OCI-LY1 (cell line): Measurements from ENCODE around the gene NTPCR.

Experiments used
- H2AFZ ChIP-seq: fragments of 200-600 bp; sonication (generic), shearing (Covaris generic); 2 replicates; pipeline ENCODE4 v1.6.0; 2014; ENCODE audit warnings: antibody characterized with exemption, mild to moderate bottlenecking, low read length
- H3F3A ChIP-seq: fragments of 200-600 bp; sonication (generic), shearing (Covaris generic); 2 replicates; pipeline ENCODE4 v1.6.0; 2014; ENCODE audit warnings: mild to moderate bottlenecking, antibody characterized with exemption, low read length, moderate library complexity; ENCODE audit not compliant: insufficient read depth
- H3K27ac ChIP-seq: fragments of 200-600 bp; sonication (generic); 2 replicates; pipeline ENCODE4 v1.5.1; 2014; ENCODE audit warnings: low read length, mixed run types, mild to moderate bottlenecking, low read depth; ENCODE audit not compliant: poor library complexity, severe bottlenecking
- H3K27me3 ChIP-seq: fragments of 200-600 bp; sonication (generic); 2 replicates; pipeline ENCODE4 v1.6.0; 2014; ENCODE audit warnings: antibody characterized with exemption, mild to moderate bottlenecking, low read length, moderate library complexity; ENCODE audit not compliant: insufficient read depth
- H3K36me3 ChIP-seq: fragments of 200-600 bp; sonication (generic); 2 replicates; pipeline ENCODE4 v1.6.1; 2014; ENCODE audit warnings: mild to moderate bottlenecking, antibody characterized with exemption, low read length, moderate library complexity, mixed read lengths; ENCODE audit not compliant: insufficient read depth
- H3K4me1 ChIP-seq: fragments of 200-600 bp; sonication (generic); 2 replicates; pipeline ENCODE4 v1.5.1; 2014; ENCODE audit warnings: mild to moderate bottlenecking, low read length, moderate library complexity; ENCODE audit not compliant: insufficient read depth, severe bottlenecking
- H3K4me2 ChIP-seq: fragments of 200-600 bp; sonication (generic), shearing (Covaris generic); 2 replicates; pipeline ENCODE4 v1.6.1; 2014; ENCODE audit warnings: low read length
- H3K4me3 ChIP-seq: fragments of 200-600 bp; sonication (generic); 2 replicates; pipeline ENCODE4 v1.5.1; 2014; ENCODE audit warnings: low read length, low read depth, mild to moderate bottlenecking, mixed read lengths; ENCODE audit not compliant: poor library complexity, severe bottlenecking
- H3K79me2 ChIP-seq: fragments of 200-600 bp; shearing (Covaris generic); 2 replicates; pipeline ENCODE4 v1.6.1; 2016; ENCODE audit warnings: mixed run types, low read length, mixed read lengths; ENCODE audit not compliant: insufficient read depth
- H3K9ac ChIP-seq: fragments of 200-600 bp; sonication (generic), shearing (Covaris generic); 2 replicates; pipeline ENCODE4 v1.6.1; 2014; ENCODE audit warnings: mild to moderate bottlenecking, low read length, mixed read lengths
- H3K9me2 ChIP-seq: fragments of 200-600 bp; sonication (generic), shearing (Covaris generic); 2 replicates; pipeline ENCODE4 v1.6.1; 2014; ENCODE audit warnings: low read depth, mild to moderate bottlenecking, low read length, mixed read lengths
- H3K9me3 ChIP-seq: fragments of 200-600 bp; shearing (Covaris generic); 2 replicates; pipeline ENCODE4 v1.6.1; 2014; ENCODE audit warnings: low read length, mixed read lengths
- H4K20me1 ChIP-seq: fragments of 200-600 bp; sonication (generic), shearing (Covaris generic); 2 replicates; pipeline ENCODE4 v1.6.0; 2016; ENCODE audit warnings: mild to moderate bottlenecking, low read length; ENCODE audit not compliant: insufficient read depth
- EZH2 ChIP-seq: fragments of 200-600 bp; sonication (generic), shearing (Covaris generic); IDR thresholded peaks from 2 replicates; pipeline ENCODE4 v1.8.0; 2017; ENCODE audit warnings: borderline replicate concordance, mixed run types, mild to moderate bottlenecking, antibody characterized with exemption, low read length, moderate library complexity, mixed read lengths
- TF ChIP-seq, protein P1 (sequence below): fragments of 200-600 bp; sonication (generic), shearing (Covaris generic); IDR thresholded peaks from 2 replicates; pipeline ENCODE4 v1.5.1; 2017; ENCODE audit warnings: mild to moderate bottlenecking, antibody characterized with exemption, low read length, moderate library complexity, mixed read lengths

Gene NTPCR

DNA sequence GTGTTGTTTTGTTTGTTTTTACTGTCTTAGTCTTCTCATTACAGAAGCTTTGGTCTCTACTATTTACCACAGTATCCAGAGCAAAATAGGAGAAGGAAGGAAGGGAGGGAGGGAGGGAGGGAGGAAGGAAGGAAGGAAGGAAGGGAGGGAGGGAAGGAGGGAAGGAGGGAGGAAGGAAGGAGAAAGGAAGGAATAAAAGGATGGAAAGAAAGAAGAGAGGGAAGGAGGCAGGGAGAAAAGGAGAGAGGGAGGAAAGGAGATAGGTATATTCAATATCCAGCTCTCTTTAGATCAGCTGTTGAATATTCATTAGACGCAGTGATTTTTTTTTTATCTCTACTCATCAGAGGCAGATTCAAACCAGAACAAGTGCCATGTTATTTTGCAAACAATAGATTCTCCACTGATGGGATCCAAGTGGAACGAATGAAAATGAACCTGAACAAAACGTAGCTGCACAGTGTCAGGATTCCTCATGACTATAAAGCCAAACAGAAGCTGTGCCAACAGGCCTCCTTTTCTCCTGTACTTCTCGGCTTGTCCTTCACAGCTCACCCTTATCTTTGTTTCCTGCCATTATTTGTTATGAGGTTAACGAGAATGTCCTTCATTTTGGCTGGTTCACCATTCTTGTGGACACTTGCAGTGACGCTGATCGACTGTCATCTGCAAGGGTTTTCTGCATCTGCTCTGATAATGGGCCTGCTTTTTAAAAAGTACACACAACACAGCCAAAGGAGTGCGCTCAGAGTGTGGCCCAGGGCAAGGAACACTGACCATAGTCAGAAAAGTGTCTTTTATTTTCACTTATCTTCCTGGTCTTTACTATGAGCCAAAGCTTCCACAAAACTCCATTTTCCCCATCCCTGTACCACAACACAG lies 7.8 kb upstream of the NTPCR start:
- no peaks in the 10 kb centered on the region for H3K79me2 ChIP-seq
- no peaks in the 10 kb centered on the region for H3K9me3 ChIP-seq
- H3K4me1 ChIP-seq = peaks cover 12% of the 10 kb centered on the region
- H3K36me3 ChIP-seq = no peaks in the 10 kb centered on the region; the same call in 1 of the 2 replicates
- H3K9me2 ChIP-seq = no peaks in the 10 kb centered on the region
- TF ChIP-seq, protein P1, sequence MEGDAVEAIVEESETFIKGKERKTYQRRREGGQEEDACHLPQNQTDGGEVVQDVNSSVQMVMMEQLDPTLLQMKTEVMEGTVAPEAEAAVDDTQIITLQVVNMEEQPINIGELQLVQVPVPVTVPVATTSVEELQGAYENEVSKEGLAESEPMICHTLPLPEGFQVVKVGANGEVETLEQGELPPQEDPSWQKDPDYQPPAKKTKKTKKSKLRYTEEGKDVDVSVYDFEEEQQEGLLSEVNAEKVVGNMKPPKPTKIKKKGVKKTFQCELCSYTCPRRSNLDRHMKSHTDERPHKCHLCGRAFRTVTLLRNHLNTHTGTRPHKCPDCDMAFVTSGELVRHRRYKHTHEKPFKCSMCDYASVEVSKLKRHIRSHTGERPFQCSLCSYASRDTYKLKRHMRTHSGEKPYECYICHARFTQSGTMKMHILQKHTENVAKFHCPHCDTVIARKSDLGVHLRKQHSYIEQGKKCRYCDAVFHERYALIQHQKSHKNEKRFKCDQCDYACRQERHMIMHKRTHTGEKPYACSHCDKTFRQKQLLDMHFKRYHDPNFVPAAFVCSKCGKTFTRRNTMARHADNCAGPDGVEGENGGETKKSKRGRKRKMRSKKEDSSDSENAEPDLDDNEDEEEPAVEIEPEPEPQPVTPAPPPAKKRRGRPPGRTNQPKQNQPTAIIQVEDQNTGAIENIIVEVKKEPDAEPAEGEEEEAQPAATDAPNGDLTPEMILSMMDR = no peak
- no peak for TF ChIP-seq EZH2
- no peak overlapping the region for H3K4me3 ChIP-seq
- H3K9ac ChIP-seq = no peak overlapping the region
- H3K4me2 ChIP-seq = no peak overlapping the region
- H3F3A ChIP-seq = no peaks in the 10 kb centered on the region
- no peaks in the 10 kb centered on the region for H4K20me1 ChIP-seq
- H3K27me3 ChIP-seq = no peaks in the 10 kb centered on the region; the same call in 1 of the 2 replicates
- no peak overlapping the region for H2AFZ ChIP-seq
- no peak overlapping the region for H3K27ac ChIP-seq

DNA sequence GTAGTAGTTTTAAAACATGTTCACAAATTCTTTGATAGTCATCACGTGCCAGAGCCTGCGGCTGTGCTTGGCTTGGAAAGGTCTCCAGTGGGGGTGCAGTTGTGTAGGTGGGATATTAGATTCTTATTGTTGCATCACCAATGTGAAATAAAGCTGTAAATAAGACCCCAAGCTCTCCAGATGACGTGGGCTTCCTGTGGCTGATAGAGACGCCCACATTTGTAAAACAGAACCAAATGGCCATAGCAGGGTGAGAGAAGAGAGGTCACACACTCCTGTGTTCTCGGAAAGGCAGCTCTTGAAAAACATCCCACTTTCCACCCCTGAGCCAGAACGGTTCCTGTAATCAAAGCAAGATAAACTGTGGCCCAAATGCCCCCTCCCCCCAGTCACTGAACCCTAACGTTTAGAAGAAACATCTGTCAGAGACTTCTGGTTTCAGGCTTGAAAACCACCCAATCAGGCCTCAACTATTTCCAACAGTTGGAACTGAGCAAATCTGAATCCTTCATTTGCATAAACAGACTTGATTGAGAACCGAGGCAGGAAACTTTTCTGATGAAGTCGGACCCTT lies 6.6 kb upstream of the NTPCR start:
- Histone ChIP-seq H3K9me2 (no peaks in the 10 kb centered on the region), H3K4me3 (no peak overlapping the region), H3K79me2 (no peaks in the 10 kb centered on the region), H3K4me1 (peaks cover 12% of the 10 kb centered on the region), H3K4me2 (0 out of 2 replicates have a peak overlapping the region, but pooled peaks have one; percentile 3), H3K9ac (no peak overlapping the region), H3K27me3 (no peaks in the 10 kb centered on the region), H3F3A (no peaks in the 10 kb centered on the region), H3K36me3 (no peaks in the 10 kb centered on the region; the same call in 1 of the 2 replicates), H3K9me3 (no peaks in the 10 kb centered on the region), H4K20me1 (no peaks in the 10 kb centered on the region), H3K27ac (peak overlapping the region; percentile 58), H2AFZ (peak overlapping the region; percentile 32; the same call in 1 of the 2 replicates)
- TF ChIP-seq, protein P1 = no peak
- TF ChIP-seq EZH2 = no peak

- H4K20me1 ChIP-seq = no peaks in the 10 kb centered on the region
- no peak overlapping the region for H3K9ac ChIP-seq
- H3K9me2 ChIP-seq = no peaks in the 10 kb centered on the region
- no peaks in the 10 kb centered on the region for H3K79me2 ChIP-seq
- no peak overlapping the region for H3K4me3 ChIP-seq
- peak overlapping the region; percentile 32; the same call in 1 of the 2 replicates for H2AFZ ChIP-seq
- no peaks in the 10 kb centered on the region for H3K9me3 ChIP-seq
- H3K4me2 ChIP-seq = 0 out of 2 replicates have a peak overlapping the region, but pooled peaks have one; percentile 3
- H3K36me3 ChIP-seq = no peaks in the 10 kb centered on the region; the same call in 1 of the 2 replicates
- H3K4me1 ChIP-seq = peaks cover 14% of the 10 kb centered on the region
- TF ChIP-seq, protein P1 = no peak
- TF ChIP-seq EZH2 = no peak
- H3F3A ChIP-seq = no peaks in the 10 kb centered on the region
- H3K27ac ChIP-seq = peak overlapping the region; percentile 58
- no peaks in the 10 kb centered on the region for H3K27me3 ChIP-seq
Measured at GRCh38 chr1:232944347-232944746, 6.1 kb upstream of the NTPCR start.
